Measurements from ENCODE around the gene GSTK1.

GRCh38 chr7:143287339-143287934 is 24.2 kb downstream of the GSTK1 start:
- TF ChIP-seq CTCF (IDR thresholded peaks at IDR 0.05) (no peak), POLR2A (IDR thresholded peaks at IDR 0.05) (no peak)

All from lower leg skin (tissue), 3 donors.